Activated CD4-positive, alpha-beta T cell treated with anti-CD3 and anti-CD28 coated beads, Interleukin-2, amount 50 U/mL, for 16 hours (primary cell): ENCODE data around the gene SPATA20.

ENCODE experiments used
- DNase-seq: peaks from one replicate; pipeline ENCODE4 v3.0.0-alpha.2; 2020

The SPATA20 gene

DNA sequence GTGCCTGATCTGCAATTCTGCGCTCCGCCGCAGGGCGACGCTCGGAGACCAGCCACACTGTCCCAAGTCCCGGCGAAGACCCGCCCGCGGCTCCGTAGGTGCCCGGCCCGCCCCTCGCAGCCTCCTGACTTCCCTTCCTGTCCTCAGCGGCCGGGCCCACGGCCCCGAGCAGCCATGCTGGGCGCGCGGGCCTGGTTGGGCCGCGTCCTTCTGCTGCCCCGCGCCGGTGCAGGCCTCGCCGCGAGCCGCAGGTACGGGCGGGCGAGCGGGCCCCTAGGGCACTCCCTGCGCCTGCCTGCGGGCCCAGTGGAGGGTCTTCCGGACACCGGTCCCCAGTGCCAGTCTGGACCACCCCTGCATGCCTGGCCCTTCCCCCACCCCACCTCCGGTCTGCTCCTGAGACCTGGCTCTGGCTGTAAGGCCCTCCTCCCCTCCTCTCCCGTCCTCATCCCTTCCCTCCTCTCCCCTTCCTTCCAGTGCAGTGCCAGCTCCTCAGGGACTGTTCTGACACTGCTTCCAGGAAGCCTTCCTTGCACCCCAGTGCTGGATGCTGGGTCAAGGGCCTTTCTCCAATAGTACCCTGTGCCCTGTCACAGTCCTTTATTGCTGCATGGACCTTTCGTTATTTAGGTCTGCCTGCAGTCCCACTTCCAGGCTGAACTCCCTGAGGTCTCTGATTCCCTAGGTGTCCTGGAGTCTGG, at the start of gene SPATA20:
Gene SPATA20 (plus strand): TSS at position 140 of the 701 bp plus-strand sequence. CDS start 35 bp downstream, at position 175.
- DNase-seq: peak; percentile 91

DNA sequence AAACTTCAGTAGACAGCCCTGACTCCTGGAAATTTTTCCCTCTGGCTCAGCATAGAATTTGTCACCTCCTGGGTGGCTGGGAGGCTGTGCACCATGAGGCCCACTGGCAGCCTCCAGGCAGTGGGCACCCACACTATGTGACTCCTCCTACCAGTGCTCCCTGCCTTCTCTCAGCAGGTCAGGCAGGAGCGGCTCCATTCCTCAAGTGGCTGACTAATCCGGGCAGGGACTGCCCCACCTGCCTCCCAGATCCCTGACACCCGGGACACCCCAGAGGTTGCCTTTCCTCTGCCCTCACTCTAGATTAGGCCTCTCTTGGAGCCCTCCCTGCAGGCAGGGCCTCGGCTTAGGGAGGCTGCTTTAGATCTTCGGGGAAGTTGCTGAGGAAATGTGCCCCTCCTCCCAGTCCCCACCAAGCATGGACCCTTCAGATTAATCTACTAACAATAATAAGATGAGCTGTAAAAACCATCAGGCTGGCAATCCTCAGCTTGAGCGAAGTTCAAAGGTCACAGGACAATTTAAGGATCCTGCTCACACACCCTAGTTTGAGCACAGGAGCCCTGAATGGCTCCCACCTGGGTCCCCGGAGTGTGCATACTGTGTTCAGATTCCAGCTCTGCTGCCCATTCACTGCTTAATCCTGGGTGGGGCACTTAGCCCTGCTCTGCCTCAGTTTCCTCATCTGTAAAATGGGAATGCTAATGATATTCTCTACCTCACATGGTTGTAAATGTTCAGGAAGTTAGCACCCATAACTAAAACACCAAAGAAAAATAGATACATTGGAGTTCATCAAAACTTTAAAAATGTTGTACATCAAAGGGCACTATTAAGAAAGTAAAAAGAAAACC, 48.7 kb upstream of the SPATA20 start:
- DNase-seq: no peak

DNA sequence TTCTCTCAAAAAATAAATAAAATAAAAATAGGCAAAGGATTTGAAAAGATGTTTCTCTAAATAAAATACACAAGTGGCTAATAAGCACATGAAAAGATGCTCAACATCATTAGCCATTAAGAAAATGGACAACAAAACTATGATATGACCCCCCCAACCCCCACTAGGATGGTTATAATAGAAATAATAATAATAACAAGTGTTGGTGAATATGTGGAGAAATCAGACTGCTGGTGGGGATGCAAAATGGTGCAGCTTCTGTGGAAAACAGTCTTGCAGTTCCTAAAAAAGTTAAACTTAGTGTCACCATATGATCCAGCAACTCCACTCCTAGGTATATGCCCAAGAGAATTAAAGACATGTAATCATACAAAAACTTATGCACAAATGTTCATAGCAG, 47.7 kb upstream of the SPATA20 start:
- no peak for DNase-seq

DNA sequence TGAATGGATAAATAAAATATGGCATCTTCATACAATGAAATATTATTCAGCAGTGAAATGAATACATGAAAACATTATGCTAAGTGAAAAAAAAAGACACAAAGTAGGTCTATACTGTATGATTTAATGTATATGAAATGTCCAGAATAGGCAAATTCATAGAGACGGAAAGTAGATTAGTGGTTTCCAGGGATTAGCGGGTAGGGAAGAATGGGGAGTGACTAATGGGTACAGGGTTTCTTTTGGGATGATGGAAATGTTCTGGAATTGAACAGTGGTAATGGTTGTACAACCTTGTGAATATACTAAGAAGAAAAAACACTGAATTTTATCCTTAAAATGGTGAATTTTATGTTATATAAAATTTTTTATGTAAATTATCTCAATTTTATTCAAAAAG, 47.3 kb upstream of the SPATA20 start:
- DNase-seq: no peak

DNA sequence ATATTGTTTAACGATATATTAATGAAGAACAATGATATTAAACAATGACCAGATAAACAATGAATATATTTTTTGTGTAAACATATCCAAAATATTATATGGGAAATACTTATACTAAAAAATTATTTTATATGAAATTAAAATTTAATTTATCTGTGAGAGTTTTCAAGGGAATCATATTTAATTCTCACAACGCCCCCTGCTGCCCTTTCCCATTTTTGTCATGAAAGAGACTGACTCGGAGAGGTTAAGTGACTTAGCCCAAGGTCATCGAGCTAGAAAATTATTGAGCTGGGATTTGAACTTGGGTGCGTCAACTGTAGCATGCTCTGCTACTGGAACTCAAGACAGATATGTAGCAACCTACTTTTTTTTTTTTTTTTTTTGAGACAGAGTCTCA, 45.9 kb upstream of the SPATA20 start:
- DNase-seq: peak; percentile 27

DNA sequence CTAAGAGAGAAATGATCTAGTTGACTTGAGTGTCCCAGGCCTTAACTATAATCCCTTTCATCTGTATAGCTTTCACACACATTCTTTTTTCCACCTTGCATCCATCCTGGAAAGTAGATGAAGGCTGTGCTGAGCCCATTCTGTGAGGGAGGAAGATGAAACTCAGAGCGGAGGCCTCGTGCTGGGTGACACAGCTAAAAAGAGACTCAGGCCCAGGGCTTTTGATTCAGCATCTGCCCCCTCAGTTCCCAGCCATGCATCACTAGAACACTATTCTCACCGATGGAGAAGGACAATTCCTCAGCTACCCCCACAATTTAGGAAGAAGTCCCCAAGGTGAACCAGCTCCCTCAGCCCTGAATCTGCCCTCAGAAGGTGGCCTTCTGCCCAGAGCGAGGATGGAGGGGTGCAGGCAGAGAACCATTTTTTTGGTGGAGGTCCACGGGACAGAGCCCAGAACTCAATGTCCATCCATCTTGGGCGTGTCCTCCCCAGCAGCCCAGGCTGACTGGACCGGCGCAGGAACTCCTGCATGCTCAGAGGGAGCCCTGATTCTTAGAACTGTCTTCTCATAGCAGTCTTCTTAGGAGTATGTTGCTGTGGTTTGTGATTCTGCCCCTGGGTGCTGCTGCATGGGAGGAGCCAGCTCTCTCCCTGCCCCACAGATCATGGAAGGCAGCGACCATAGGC, 44.5 kb upstream of the SPATA20 start:
- no peak for DNase-seq

DNA sequence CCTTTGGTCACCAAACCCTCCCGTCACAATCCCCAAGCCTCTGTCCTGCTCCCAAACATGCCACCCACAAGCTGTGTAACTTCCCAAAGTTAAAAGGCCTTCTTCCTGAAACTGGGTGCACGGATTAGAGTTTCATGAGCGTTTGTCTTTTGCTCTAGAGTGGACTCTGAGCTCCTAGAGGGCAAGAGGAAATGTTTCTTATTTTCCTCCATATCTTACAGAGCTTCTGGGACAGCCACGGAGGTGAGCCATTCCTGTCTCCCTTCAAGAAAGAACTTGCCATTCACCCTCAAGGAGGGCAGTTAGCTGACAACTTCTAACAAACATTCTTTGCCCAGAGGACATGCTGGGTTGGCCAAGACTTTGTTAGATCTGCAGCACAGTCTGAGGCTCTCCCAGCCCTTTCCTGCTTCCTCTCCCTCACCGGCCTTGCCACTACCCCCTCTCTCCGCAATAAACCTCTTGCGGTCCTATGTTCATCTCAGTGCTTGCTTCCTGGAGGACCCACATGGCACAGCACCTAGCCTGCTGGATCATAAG, 41.3 kb upstream of the SPATA20 start:
- no peak for DNase-seq

DNA sequence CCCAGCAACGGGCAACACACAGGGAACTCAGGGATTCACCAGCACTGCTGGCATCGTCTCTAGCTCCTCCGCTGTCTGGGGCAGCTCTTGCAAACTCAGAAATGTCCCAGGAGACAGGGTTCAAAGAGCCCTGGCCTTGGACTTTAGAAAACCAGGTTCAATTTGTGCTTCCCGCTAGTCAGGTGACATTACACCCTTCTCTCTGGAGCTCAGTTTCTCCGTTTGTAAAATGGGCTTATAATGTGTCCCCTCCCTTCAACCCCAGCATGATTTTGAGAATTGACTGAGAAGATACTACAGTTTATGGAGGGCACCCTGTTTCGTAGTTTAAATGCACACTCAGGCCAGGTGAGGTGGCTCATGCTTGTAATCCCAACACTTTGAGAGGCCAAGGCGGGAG, 40.7 kb upstream of the SPATA20 start:
- DNase-seq: no peak

DNA sequence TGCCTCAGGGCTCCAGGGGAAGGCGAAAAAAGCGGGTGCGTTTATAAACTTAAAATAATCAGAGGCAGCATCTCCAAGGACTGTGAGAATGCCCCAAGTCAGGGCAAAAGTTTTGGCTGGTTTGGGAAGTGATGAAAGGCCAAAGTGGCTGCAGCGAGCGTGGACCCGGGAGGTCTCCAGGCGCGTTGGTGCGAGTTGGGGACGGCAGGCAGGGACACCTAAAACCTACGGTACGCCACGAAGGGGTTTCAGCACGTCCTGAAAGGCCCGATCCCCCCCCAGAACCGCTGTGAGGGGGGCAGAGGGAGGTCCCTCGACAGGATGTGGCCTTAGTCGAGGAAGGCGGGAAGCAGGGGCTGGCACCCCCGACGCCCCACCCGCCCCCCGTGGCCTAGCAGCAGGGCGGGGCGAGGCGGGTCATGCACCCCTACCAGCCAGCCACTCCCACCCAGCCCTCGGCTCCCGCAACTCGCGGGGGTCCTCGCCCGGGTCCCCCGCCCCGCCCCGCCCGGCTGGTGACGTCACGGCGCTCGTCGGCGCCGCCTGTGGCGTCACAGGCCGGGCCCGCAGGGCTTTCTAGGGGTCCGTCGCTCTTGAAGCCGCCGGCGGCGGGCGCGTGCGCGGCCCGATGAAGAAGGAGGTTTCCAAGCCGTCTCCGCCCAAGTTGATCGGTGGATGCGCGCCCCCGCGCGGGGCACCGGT, 39.0 kb upstream of the SPATA20 start, which contains the start of gene MYCBPAP:
Gene MYCBPAP (plus strand): TSS at position 569 of the 702 bp plus-strand sequence. CDS start 236 bp downstream, outside the sequence.
- peak; percentile 88 for DNase-seq

DNA sequence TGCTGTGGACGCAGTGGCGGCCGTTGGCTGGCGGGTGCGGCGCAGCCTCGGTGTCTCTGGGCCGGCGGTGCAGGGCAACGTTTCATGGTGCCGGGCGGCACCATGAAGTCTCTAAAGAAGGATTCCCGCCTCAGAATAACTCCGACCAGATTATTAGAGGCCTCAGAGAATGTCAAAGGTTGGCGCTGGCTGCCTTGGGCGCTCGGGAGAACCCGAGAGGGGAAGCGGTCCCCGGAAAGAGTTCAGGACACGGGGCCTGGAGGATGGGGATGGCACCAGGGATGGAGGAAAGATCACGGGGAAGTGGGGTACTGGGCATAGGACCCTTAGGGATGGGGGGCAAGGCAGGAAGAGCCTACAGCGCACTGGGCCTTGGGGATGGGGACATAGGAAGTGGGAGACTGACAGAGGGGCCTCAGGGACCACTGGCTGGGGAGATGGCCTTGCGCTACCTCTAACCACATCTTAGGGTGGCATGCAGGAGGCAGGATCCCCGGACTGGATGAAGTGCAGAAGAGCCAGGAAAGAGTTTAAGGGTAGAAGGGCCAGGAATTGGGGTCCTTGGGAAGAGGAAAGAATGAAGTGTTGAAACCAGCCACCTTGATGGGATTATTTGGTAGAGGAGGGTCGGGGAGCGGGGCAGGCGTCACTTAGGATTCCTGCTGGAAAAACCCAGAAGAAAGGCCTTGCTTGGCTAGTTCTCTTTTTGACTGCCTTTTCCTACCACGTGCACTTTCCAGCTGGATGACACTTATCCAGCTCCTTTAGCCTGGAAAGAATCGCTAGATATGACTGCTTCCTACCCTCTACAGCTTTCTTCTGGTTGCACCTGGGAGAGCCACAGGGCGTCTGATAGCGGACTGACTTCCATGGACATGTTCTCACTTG, 38.2 kb upstream of the SPATA20 start:
- DNase-seq: no peak

DNA sequence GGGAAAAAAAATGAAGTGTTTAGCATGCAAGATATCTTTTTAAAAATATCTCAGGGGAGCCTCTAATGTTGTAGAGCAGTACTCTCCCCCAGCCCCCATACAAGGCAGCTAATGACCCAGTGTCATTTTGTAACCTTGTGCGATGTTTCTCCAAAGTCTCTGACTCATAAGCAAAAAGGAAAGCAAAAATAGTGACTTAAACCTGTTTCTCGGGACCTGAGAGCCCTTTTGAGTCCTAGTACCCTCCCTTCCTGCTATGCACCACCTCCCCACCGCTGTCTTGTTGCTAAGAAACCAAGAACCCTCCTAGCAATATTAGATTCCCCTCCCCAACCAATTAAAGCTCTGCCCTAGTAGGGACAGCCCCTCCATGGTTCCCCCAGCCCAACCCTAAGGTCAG, 35.9 kb upstream of the SPATA20 start:
- peak; percentile 92 for DNase-seq

DNA sequence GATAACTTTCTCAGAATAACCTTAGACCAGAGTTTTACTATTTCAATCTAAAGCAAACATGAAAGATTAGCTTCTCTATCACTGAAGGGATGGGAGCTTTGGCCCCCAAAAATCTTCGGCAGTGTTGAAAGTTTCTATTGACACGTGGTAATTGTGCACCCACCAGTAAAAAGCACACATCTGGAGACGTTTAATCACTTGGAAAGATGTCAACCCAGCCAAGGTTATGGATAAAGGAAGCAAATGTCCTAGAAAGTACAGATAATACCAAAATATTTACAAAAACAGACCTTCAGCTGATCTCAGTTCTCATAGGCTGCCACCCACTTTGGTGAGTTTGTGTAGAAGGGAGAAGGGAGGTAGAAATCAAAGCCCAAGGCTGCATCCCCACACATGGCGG, 33.5 kb upstream of the SPATA20 start:
- DNase-seq: no peak

DNA sequence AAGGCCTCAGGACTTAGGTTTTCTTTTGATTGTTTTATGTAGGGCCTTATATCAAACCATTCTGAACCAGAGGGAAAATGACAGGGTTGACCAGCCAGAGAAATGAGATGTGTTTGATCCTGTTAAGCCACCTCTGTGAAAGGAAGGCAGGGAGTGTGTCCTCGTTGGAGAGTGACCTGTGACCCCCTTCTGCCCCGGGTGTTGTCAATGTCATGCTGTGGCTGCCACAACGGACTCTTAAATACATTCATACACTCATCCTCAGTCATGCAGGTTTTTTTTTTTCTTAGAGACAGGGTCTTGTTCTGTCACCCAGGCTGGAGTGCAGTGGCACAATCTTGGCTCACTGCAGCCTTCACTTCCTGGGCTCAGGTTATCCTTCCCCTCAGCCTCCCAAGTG, 32.6 kb upstream of the SPATA20 start:
- DNase-seq: no peak

DNA sequence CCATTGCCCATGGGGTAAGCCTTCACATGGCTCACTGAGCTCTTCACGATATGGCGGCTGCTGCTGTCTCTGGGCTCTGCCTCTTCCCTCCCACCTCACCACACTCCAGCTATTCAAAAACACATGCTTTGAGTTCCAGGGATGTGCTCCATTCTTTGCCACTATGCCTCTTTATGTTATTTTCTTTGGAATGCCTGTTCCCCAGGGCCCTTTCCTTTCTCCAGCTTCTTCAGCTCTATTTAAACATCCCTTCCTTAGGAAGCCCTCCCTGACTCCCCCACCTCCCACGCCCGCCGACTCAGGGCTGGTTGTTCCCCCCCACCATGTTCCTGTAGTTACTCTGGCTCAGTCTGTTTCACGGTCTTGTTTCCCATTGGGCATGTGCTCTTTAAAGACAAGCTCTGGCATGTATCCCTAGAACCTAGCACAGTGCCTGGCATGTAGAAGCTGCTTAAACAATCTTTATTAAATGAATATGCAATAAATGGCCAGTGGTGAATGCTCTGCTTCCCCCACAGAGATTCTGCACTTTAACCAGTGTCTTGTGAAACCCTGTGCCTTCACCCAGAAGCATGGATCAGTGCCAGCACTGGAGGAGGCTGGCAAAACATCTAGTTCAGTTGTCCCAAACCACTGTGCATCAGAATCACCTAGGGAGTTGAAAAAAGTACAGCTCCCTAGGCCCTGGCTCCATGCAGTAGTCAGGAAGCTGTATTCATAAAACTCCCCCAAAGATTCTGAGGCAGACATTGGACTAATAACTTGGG, 31.9 kb upstream of the SPATA20 start:
- DNase-seq: no peak

DNA sequence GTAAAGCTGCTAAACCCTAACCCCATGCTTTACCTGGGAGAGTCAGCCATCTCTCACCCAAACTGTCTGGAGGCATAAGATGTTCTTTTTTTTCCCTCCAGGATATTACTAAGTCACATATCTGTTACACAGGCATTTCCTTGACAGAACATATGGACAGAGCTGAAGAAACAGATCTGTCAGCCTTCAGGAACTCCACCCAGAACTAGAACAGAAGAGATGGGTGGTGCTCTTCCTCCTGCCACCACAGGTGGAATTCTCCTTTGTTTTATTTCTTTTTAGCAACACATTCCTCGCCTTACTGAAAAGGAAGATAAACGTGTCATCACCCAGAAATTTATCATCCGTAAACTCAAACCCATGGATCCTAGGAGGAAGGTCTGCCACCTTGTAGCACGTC, 30.0 kb upstream of the SPATA20 start:
- DNase-seq: no peak

DNA sequence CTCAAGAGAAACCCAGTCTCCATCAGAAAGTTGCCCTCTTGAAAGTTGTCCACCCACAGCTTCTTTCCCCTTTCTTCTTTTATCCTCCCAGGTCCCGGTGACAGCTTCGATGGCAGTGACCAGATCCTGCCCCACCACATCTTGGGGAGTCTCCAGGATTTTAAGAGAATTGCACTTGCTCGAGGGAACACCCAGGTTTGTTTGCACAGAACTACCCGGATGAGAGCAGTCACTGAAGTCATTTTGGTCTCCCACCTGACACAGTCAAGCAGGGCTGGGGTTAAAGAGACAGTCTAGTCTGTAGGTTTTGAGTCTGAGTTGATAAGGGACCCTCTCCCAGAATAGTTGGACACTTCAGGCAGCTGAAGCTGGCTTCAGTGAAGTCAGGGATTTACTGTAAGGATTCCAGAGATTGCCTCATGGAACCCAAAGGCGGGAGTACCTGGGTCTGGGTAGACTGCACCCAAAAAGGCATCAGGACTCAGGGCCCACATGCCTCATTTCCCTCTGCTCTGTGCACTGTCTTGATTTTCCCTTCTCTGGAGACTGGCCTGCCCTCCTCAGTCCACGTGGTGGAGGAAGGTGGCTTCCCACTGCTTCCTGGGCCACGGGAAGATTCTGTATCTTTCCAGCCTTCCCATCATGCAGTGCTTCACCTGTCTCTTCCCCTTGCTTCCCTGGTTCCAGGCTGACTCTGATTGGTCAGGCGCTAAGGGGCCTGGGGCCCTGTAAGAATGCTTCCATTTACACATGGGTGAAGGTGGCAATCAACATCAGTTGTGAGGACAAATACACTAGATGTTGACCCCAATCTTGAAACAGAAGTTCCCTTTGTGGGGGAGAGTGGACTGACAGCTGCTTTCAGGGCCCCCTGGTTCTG, 29.2 kb upstream of the SPATA20 start:
- no peak for DNase-seq

DNA sequence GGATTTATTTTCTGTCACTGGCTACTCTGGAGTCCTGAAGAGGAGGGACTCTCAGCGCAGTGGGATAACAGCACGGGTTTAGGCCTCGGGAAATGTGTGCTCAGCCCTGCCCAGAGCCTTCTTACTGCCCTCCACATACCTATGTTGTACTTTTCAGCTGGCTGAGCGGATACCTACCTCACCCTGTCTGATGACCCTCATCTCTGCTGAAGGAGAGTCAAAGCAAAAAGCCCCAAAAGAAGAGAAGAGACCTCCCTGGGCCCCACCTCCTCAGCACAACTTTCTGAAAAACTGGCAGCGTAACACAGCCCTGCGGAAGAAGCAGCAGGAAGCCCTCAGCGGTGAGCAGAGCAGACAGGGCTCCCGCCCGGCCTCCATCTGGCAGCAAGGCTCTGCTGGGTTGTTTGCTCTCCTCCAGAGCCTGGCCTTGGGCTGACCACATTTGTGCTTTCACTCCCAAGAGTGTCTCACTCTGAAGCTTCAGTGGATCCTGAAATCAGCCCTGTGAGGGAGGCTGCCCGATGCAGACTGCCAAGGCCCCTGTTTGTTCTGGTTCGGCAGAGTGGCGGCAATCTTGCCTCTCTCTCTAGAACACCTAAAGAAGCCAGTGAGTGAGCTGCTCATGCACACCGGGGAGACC, 28.5 kb upstream of the SPATA20 start:
- DNase-seq: no peak

DNA sequence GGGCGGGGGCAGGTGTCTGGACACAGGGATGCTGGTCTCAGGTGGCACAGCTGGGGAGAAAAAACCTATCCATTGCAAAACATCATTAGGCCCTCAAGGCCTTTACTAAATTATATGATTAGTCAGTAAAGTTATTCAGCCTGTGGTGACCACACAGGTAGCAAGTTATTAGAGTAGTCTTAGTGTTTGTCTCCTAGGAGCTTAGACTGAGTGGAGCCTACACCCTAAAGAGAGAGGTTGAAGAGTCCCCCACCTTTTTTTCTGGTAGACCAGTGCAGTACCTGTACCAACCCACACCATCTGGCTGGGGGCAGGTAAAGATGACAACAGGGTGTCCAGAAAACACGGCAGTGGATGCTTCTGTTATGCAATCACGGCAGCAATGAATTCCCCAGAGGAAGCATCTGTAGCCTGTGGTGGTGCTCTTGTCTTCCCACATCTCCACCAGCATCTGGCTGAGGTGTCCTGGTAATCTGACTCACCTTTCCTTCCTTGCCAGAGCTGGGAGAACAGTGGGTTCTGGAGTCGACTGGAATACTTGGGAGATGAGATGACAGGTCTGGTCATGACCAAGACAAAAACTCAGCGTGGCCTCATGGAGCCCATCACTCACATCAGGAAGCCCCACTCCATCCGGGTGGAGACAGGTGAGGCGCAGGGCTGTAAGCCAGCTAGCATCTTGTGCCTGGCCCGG, 27.7 kb upstream of the SPATA20 start:
- DNase-seq: no peak

DNA sequence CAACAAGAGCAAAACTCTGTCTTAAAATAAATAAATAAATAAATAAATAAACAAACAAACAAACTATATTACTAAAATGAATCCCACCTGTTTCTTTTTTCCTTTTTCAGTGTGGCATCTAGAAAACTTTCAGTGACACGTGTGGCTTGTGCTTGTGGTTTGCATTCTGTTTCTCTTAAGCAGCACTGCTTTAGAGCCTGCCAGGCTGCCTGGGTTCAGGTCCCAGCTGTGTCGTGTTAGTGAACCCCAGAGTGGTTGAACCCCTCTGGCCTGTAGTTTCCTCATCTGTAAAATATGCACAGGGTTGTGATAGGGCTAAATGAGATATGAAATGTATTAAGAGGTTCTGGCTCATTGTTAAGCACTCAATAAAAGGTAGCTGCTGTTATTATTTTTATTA, 26.5 kb upstream of the SPATA20 start:
- no peak for DNase-seq
